ENCODE measurements around the gene PEAR1. TPM values are rescaled to one million over a fixed set of nuclear protein-coding genes. Genes with fewer than 3 reads are reported as not detected.

Gene PEAR1
- total RNA-seq, 1 donor from 2014 or later = 9.9 TPM

DNA sequence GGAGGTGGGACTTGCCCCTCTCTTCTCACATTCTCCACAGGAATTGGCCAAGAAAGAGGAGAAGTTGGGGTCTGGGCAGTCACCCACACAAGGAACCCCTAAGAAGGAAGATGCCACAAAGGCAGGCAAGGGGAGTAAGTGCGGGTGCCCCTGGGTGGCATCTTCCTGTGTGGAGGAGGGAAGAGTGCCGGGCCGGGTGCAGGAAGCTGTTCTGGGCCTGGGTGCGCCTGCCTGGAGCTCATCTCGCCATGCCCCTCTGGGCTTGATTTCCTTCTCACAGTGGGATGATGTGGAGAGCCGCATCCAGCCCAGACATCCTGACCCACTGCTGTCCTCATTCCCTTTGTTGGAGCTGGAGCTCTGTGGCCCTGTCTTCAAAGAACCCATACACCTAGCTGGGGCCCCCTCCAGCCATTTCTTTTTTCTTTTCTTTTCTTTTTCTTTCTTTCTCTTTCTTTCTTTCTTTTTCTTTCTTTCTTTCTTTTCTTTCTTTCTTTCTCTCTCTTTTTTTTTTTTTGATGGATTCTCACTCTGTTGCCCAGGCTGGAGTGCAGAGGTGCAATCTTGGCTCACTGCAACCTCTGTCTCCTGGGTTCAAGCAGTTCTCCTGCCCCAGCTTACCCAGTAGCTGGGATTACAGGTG, 36.2 kb downstream of the PEAR1 start:
- H3K36me3 Mint-ChIP-seq (ENCODE audit: low read depth) = peaks cover 5% of the 10 kb centered on the region
- no peak for TF ChIP-seq CTCF (IDR thresholded peaks at IDR 0.05)
- H3K4me1 Mint-ChIP-seq (ENCODE audit: low read depth) = peaks cover 17% of the 10 kb centered on the region
- no peak overlapping the region for H3K4me3 Mint-ChIP-seq (ENCODE audit: unreplicated experiment)
- H3K27me3 Mint-ChIP-seq (ENCODE audit: low read depth) = peaks cover 47% of the 10 kb centered on the region
- peak; percentile 61 for DNase-seq (ENCODE audit: low spot score)
- no peak overlapping the region for H3K27ac Mint-ChIP-seq (ENCODE audit: unreplicated experiment)
- no peaks in the 10 kb centered on the region for H3K9me3 Mint-ChIP-seq (ENCODE audit: low read depth)

DNA sequence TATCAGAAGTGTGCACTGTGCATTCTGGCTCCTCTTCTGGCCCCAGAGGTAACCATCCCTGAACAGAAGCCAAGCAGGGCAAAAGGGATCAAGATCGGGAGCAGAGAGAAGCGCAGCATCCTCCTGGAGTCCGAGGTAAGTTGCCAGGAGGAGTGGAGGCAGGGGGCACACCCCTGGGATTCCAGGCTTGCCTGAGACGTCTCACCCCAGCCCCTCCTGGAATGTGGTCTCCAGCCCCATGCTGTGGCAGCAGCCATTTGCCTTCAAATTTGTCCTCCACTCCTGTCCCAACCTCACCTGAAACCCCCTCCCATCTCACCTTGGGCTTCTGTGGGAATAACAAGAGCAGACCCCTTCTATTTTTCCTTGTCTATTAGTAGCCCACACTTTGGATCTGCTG, 37.0 kb downstream of the PEAR1 start:
- Mint-ChIP-seq H3K4me3 (ENCODE audit: unreplicated experiment) (no peak overlapping the region), H3K9me3 (ENCODE audit: low read depth) (no peaks in the 10 kb centered on the region), H3K27me3 (ENCODE audit: low read depth) (peaks cover 41% of the 10 kb centered on the region), H3K36me3 (ENCODE audit: low read depth) (peaks cover 5% of the 10 kb centered on the region), H3K4me1 (ENCODE audit: low read depth) (peaks cover 17% of the 10 kb centered on the region), H3K27ac (ENCODE audit: unreplicated experiment) (no peak overlapping the region)
- peak; percentile 39 for DNase-seq (ENCODE audit: low spot score)
- TF ChIP-seq CTCF (IDR thresholded peaks at IDR 0.05) = no peak

DNA sequence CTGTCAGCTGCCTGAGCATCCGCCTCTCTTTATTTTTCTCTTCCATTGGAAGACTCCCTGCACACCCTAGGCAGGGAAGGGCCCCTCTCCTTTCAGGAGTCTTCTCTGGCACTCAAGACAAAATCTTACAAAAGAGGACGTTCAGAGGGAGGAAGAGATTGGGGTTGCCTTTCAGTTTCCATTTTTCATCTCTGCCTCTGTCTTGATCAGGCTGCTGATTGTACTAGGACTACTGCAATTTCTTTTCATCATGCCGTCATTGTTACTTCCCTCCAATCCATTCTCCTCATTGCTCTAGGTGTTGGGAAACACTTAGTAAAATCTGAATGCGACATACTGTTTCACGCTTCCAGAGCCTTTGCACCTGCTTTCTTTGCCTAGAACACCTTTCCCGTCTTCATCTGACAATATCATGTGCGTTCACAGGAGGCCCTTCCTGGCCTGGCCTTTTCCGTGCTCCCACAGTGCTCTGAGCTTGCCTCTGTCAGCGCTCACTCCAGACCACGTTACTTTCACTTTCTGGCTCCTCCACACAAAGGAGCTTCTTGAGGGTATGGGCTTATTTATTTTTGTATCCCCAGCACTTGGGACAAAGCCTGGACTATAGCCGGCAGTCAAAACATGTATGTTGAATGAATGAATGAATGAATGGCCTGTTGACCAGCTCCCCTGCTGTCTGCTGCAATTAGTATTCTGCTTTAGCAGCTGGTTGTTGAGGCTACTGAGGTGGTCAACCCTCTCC, 37.9 kb downstream of the PEAR1 start:
- DNase-seq (ENCODE audit: low spot score) = peak; percentile 22
- no peak for TF ChIP-seq CTCF (IDR thresholded peaks at IDR 0.05)
- Mint-ChIP-seq H3K36me3 (ENCODE audit: low read depth) (peaks cover 10% of the 10 kb centered on the region), H3K27ac (ENCODE audit: unreplicated experiment) (no peak overlapping the region), H3K4me3 (ENCODE audit: unreplicated experiment) (no peak overlapping the region), H3K4me1 (ENCODE audit: low read depth) (peaks cover 12% of the 10 kb centered on the region), H3K27me3 (ENCODE audit: low read depth) (peaks cover 35% of the 10 kb centered on the region), H3K9me3 (ENCODE audit: low read depth) (no peaks in the 10 kb centered on the region)

- H3K4me3 Mint-ChIP-seq (ENCODE audit: unreplicated experiment) = no peak overlapping the region
- H3K27me3 Mint-ChIP-seq (ENCODE audit: low read depth) = peaks cover 33% of the 10 kb centered on the region
- no peaks in the 10 kb centered on the region for H3K9me3 Mint-ChIP-seq (ENCODE audit: low read depth)
- peaks cover 13% of the 10 kb centered on the region for H3K36me3 Mint-ChIP-seq (ENCODE audit: low read depth)
- no peak for TF ChIP-seq CTCF (IDR thresholded peaks at IDR 0.05)
- DNase-seq (ENCODE audit: low spot score) = peak; percentile 54
- H3K27ac Mint-ChIP-seq (ENCODE audit: unreplicated experiment) = no peak overlapping the region
- H3K4me1 Mint-ChIP-seq (ENCODE audit: low read depth) = peaks cover 9% of the 10 kb centered on the region
These were observed 38.6 kb downstream of the PEAR1 start for GRCh38 chr1:156931974-156932710.

GRCh38 chr1:156933136-156933535, 39.6 kb downstream of the PEAR1 start:
- peaks cover 2% of the 10 kb centered on the region for H3K4me1 Mint-ChIP-seq (ENCODE audit: low read depth)
- DNase-seq (ENCODE audit: low spot score) = peak; percentile 29
- no peak overlapping the region for H3K27ac Mint-ChIP-seq (ENCODE audit: unreplicated experiment)
- peaks cover 15% of the 10 kb centered on the region for H3K36me3 Mint-ChIP-seq (ENCODE audit: low read depth)
- H3K9me3 Mint-ChIP-seq (ENCODE audit: low read depth) = no peaks in the 10 kb centered on the region
- H3K27me3 Mint-ChIP-seq (ENCODE audit: low read depth) = peaks cover 26% of the 10 kb centered on the region
- no peak for TF ChIP-seq CTCF (IDR thresholded peaks at IDR 0.05)
- H3K4me3 Mint-ChIP-seq (ENCODE audit: unreplicated experiment) = no peak overlapping the region
